SK-N-SH treated with all-trans-retinoic acid at 6 μM for 48 hours (cell line): ENCODE data around the gene HMCN2.

Source experiments
- ARNTL ChIP-seq: fragments of 450-650 bp; formaldehyde crosslinking; IDR thresholded peaks from 2 replicates; pipeline ENCODE4 v1.5.0; 2020; ENCODE audit warnings: low read depth, mild to moderate bottlenecking, moderate library complexity, borderline replicate concordance
- GLIS3 ChIP-seq: fragments of 250-450 bp; sonication (Bioruptor Pico); IDR thresholded peaks from 2 replicates; pipeline ENCODE4 v1.5.0; 2020; ENCODE audit warnings: mild to moderate bottlenecking, moderate library complexity
- PPARA ChIP-seq: fragments of 250-450 bp; sonication (Bioruptor Pico); IDR thresholded peaks from 2 replicates; pipeline ENCODE4 v1.5.0; 2020; ENCODE audit warnings: mild to moderate bottlenecking, borderline replicate concordance
- ZFP3 ChIP-seq: fragments of 250-450 bp; sonication (Bioruptor Pico); IDR thresholded peaks from 2 replicates; pipeline ENCODE4 v1.5.0; 2020; ENCODE audit warnings: mild to moderate bottlenecking, moderate library complexity
- ZFP30 ChIP-seq: fragments of 450-650 bp; formaldehyde crosslinking; IDR thresholded peaks from 2 replicates; pipeline ENCODE4 v1.5.0; 2022; ENCODE audit warnings: mild to moderate bottlenecking, moderate library complexity
- ZNF8 ChIP-seq: fragments of 450-650 bp; formaldehyde crosslinking; IDR thresholded peaks from 2 replicates; pipeline ENCODE4 v1.5.0; 2020; ENCODE audit warnings: mild to moderate bottlenecking, moderate library complexity
- TF ChIP-seq, protein P1 (sequence below): fragments of 250-450 bp; sonication (Bioruptor Pico); IDR thresholded peaks from 2 replicates; pipeline ENCODE4 v1.8.0; 2020; ENCODE audit warnings: mild to moderate bottlenecking, moderate library complexity, borderline replicate concordance
- TF ChIP-seq, protein P2 (sequence below): fragments of 250-450 bp; sonication (Bioruptor Pico); IDR thresholded peaks from 2 replicates; pipeline ENCODE4 v1.5.0; 2020; ENCODE audit warnings: mild to moderate bottlenecking, moderate library complexity
- TF ChIP-seq, protein P3 (sequence below): fragments of 250-450 bp; sonication (Bioruptor Pico); IDR thresholded peaks from 2 replicates; pipeline ENCODE4 v1.5.1; 2021; ENCODE audit warnings: mild to moderate bottlenecking, moderate library complexity

DNA sequence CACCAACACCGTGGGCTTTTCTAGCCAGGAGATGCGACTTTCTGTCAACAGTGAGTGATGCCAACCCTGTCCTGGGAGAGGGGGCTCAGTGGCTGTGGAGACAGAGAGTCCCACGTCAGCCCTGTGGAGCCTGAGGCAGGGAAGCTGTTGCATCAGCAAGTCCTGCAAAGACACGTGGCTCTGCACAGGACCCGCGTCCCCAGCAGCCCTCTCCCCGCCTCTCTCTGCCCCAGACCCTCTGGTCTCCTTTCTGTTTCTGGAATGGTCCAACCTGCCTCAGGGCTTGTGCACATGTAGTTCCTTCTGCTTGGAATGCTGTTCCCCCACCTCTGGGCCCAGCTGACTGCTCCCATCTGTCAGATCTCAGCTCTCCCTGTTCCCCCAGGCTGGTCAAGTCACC is 60.4 kb downstream of the HMCN2 start:
- TF ChIP-seq ZFP3 (CRISPR knock-in tag) (no peak), ZNF8 (CRISPR knock-in tag) (no peak), GLIS3 (CRISPR knock-in tag) (no peak), ARNTL (CRISPR knock-in tag) (no peak), PPARA (CRISPR knock-in tag) (no peak), ZFP30 (no peak)
- TF ChIP-seq, protein P1, sequence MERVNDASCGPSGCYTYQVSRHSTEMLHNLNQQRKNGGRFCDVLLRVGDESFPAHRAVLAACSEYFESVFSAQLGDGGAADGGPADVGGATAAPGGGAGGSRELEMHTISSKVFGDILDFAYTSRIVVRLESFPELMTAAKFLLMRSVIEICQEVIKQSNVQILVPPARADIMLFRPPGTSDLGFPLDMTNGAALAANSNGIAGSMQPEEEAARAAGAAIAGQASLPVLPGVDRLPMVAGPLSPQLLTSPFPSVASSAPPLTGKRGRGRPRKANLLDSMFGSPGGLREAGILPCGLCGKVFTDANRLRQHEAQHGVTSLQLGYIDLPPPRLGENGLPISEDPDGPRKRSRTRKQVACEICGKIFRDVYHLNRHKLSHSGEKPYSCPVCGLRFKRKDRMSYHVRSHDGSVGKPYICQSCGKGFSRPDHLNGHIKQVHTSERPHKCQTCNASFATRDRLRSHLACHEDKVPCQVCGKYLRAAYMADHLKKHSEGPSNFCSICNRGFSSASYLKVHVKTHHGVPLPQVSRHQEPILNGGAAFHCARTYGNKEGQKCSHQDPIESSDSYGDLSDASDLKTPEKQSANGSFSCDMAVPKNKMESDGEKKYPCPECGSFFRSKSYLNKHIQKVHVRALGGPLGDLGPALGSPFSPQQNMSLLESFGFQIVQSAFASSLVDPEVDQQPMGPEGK (CRISPR knock-in tag), result no peak
- TF ChIP-seq, protein P2, sequence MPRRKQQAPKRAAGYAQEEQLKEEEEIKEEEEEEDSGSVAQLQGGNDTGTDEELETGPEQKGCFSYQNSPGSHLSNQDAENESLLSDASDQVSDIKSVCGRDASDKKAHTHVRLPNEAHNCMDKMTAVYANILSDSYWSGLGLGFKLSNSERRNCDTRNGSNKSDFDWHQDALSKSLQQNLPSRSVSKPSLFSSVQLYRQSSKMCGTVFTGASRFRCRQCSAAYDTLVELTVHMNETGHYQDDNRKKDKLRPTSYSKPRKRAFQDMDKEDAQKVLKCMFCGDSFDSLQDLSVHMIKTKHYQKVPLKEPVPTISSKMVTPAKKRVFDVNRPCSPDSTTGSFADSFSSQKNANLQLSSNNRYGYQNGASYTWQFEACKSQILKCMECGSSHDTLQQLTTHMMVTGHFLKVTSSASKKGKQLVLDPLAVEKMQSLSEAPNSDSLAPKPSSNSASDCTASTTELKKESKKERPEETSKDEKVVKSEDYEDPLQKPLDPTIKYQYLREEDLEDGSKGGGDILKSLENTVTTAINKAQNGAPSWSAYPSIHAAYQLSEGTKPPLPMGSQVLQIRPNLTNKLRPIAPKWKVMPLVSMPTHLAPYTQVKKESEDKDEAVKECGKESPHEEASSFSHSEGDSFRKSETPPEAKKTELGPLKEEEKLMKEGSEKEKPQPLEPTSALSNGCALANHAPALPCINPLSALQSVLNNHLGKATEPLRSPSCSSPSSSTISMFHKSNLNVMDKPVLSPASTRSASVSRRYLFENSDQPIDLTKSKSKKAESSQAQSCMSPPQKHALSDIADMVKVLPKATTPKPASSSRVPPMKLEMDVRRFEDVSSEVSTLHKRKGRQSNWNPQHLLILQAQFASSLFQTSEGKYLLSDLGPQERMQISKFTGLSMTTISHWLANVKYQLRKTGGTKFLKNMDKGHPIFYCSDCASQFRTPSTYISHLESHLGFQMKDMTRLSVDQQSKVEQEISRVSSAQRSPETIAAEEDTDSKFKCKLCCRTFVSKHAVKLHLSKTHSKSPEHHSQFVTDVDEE (CRISPR knock-in tag), result no peak
- TF ChIP-seq, protein P3, sequence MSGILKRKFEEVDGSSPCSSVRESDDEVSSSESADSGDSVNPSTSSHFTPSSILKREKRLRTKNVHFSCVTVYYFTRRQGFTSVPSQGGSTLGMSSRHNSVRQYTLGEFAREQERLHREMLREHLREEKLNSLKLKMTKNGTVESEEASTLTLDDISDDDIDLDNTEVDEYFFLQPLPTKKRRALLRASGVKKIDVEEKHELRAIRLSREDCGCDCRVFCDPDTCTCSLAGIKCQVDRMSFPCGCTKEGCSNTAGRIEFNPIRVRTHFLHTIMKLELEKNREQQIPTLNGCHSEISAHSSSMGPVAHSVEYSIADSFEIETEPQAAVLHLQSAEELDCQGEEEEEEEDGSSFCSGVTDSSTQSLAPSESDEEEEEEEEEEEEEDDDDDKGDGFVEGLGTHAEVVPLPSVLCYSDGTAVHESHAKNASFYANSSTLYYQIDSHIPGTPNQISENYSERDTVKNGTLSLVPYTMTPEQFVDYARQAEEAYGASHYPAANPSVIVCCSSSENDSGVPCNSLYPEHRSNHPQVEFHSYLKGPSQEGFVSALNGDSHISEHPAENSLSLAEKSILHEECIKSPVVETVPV (CRISPR knock-in tag), result no peak
